ENCODE results near the gene STPG4. TPM values are rescaled to one million over a fixed set of nuclear protein-coding genes. Genes with fewer than 3 reads are reported as not detected.

STPG4 gene
- total RNA-seq, 4 donors from 2014 or later, result 0.22 to 1.1 (median 0.42) TPM; not detected in 1

DNA sequence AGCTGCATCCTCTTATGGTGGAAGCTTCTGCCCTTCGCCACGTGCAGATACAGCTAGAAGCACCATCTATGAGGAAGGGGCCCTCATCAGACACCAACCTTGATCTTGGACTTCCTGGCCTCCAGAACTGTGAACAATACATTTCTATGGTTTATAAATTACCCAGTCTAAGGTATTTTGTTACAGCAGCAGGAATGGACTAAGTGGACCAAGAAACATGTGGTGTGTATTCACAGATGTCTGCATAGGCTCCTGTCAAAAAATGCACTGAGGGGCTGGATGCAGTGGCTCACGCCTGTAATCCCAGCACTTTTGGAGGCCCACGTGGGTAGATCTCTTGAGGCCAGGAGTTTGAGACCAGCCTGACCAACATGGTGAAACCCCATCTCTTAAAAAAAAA lies 57.5 kb downstream of the STPG4 start:
- 85 to 97% methylated on average over 4 of the region's 4 CpGs for WGBS, 2 donors
- TF ChIP-seq, protein P1, sequence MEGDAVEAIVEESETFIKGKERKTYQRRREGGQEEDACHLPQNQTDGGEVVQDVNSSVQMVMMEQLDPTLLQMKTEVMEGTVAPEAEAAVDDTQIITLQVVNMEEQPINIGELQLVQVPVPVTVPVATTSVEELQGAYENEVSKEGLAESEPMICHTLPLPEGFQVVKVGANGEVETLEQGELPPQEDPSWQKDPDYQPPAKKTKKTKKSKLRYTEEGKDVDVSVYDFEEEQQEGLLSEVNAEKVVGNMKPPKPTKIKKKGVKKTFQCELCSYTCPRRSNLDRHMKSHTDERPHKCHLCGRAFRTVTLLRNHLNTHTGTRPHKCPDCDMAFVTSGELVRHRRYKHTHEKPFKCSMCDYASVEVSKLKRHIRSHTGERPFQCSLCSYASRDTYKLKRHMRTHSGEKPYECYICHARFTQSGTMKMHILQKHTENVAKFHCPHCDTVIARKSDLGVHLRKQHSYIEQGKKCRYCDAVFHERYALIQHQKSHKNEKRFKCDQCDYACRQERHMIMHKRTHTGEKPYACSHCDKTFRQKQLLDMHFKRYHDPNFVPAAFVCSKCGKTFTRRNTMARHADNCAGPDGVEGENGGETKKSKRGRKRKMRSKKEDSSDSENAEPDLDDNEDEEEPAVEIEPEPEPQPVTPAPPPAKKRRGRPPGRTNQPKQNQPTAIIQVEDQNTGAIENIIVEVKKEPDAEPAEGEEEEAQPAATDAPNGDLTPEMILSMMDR (IDR thresholded peaks at IDR 0.05), result no peak
- TF ChIP-seq POLR2A (IDR thresholded peaks at IDR 0.05), result no peak
- H3K27me3 ChIP-seq, result no peaks in the 10 kb centered on the region
- intact Hi-C loops (cut with DNase I), result no loop called here
- H3K4me1 ChIP-seq, result no peaks in the 10 kb centered on the region
- no peaks in the 10 kb centered on the region for H3K36me3 ChIP-seq
- no peak overlapping the region for H3K4me3 ChIP-seq (replicated peaks in 1 of 3)
- H3K9me3 ChIP-seq, result no peaks in the 10 kb centered on the region
- no peak for DNase-seq
- no peak overlapping the region for H3K27ac ChIP-seq

DNA sequence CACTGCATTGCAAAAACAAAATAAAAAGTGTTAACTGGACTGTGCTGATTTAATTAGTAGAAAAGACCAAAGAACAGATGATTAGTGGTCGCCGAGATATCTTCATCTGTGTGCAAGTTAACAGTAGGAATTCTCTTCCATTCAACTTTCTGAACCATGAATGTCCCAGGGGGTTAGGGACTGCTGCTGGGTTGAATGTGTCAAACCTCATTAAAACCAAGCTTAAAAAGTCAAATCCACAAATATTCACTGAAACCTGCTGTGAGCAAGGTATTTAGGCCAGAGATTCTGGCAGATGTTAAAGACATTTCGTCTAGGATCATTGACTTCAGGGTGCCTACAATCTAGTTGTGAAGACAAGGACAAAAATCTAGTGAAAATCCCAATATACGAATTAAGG lies 58.7 kb downstream of the STPG4 start:
- H3K4me3 ChIP-seq (replicated peaks in 1 of 3), result no peak overlapping the region
- intact Hi-C loops (cut with DNase I), result no loop called here

DNA sequence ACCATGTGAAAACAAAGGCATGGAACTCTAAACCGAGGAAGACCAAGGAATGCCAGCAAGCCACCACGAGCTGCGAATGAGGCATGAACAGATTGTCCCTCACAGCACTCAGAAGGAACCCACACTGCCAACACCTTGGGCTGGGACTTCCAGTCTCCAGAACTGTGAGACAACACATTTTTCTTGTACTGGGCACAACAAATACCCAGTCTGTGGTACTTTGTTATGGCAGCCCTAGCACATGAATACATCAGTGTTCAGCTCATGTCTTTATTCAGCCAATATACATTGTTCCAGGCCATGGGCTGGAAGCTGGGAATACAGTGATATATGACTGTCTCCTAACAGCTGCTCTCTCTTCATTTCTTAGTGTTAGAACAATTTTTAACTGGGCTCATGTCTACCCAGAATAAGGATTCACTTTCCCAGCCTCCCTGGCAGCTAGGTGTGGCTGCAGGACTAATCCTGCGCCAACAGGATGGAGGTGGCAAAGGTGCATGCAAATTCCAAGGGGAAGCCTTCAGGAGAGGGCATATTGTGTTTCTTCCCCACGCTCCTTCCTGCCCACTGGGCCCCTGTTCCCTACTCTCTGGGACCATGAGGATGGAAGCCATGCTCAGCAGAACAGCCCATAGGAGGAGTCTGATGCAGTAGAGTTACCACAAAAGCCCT lies 59.6 kb downstream of the STPG4 start:
- DNase-seq, result no peak
- H3K36me3 ChIP-seq, result no peaks in the 10 kb centered on the region
- H3K27ac ChIP-seq, result no peak overlapping the region
- intact Hi-C loops (cut with DNase I), result no loop called here
- WGBS, 2 donors, result 93 to 94% methylated on average over 5 of the region's 5 CpGs
- no peak overlapping the region for H3K4me3 ChIP-seq (replicated peaks in 1 of 3)
- H3K4me1 ChIP-seq, result no peaks in the 10 kb centered on the region
- H3K9me3 ChIP-seq, result no peaks in the 10 kb centered on the region
- TF ChIP-seq, protein P1 (IDR thresholded peaks at IDR 0.05), result no peak
- no peak for TF ChIP-seq POLR2A (IDR thresholded peaks at IDR 0.05)
- H3K27me3 ChIP-seq, result no peaks in the 10 kb centered on the region

More for the DNA sequence above, 58.7 kb downstream of the STPG4 start:
- WGBS, 2 donors, result 90 to 94% methylated on average over 4 of the region's 4 CpGs
- no peak for DNase-seq
- Histone ChIP-seq H3K9me3 (no peaks in the 10 kb centered on the region), H3K4me1 (no peaks in the 10 kb centered on the region), H3K27ac (no peak overlapping the region), H3K36me3 (no peaks in the 10 kb centered on the region), H3K27me3 (no peaks in the 10 kb centered on the region)
- TF ChIP-seq, protein P1 (IDR thresholded peaks at IDR 0.05), result no peak
- no peak for TF ChIP-seq POLR2A (IDR thresholded peaks at IDR 0.05)

DNA sequence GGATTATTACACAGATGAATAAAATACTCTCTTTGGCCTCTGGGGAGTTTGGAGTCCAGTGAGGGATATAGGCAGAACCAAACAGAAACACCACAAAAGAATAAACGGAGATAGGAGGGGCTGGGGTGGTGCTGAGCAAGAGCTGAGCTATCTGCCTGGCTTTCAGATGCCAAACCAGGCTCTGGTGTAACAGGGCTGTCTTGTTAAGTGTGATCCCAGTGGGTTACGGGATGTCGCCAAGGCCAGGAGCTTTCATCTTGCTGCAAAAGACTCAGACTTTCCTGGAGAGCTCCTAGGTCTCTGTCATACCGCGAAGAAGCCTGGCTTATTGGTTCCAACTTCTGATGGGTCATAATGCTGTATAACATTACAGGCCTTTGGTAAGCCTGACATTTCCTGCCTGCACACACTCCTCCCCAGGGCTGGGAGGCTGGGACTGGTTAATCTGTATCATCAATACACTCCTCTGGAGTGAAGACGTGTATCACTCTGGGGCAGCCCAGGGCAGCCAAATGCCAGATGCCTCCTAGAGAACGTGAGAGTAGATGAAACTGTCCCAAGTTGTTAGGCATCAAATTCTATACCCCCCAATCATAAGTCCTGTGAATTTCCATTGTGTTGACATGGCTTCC lies 60.5 kb downstream of the STPG4 start:
- no peaks in the 10 kb centered on the region for H3K9me3 ChIP-seq
- intact Hi-C loops (cut with DNase I), result no loop called here
- 90 to 92% methylated on average over 7 of the region's 7 CpGs for WGBS, 2 donors
- H3K4me3 ChIP-seq (replicated peaks in 1 of 3), result no peak overlapping the region
- no peaks in the 10 kb centered on the region for H3K27me3 ChIP-seq
- no peaks in the 10 kb centered on the region for H3K36me3 ChIP-seq
- H3K27ac ChIP-seq, result no peak overlapping the region
- no peaks in the 10 kb centered on the region for H3K4me1 ChIP-seq
- TF ChIP-seq POLR2A (IDR thresholded peaks at IDR 0.05), result no peak
- TF ChIP-seq, protein P1 (IDR thresholded peaks at IDR 0.05), result no peak
- no peak for DNase-seq

DNA sequence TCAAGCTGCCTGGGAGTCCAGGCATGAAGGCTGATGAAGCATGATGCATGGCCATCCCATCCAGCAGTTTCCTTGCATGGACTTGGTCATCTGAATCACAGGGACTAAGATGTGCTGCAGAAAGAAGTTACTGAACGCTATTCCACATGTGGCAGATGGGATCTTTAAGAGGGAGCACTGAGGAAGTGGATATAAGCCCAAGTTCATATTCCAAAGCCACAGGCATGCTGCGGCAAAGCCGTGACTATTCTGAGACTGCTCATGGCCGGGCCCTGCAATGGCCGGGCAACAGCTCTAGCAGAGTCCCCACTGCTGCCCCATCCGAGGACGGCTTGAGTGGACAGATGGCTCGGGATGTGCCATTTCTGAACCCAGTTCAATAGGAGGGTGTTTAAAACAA lies 61.5 kb downstream of the STPG4 start:
- DNase-seq, result no peak
- intact Hi-C loops (cut with DNase I), result no loop called here
- TF ChIP-seq POLR2A (IDR thresholded peaks at IDR 0.05), result no peak
- TF ChIP-seq, protein P1 (IDR thresholded peaks at IDR 0.05), result no peak

More for the DNA sequence above, 61.5 kb downstream of the STPG4 start:
- Histone ChIP-seq H3K9me3 (no peaks in the 10 kb centered on the region), H3K4me3 (replicated peaks in 1 of 3) (no peak overlapping the region), H3K27ac (no peak overlapping the region), H3K27me3 (no peaks in the 10 kb centered on the region), H3K4me1 (no peaks in the 10 kb centered on the region), H3K36me3 (no peaks in the 10 kb centered on the region)
- 96 to 97% methylated on average over 7 to 8 of the region's 8 CpGs for WGBS, 2 donors

Data from thyroid gland (tissue), 4 donors.